SU-DHL-6 (cell line): ENCODE measurements around the gene COX19.
"Not testable (repeated sequence)": the region's sequence is repeated elsewhere in the genome, so short reads cannot be mapped to it uniquely, and the experiment has no call there.

Experiments
- H2AFZ ChIP-seq: fragments of 200-600 bp; sonication (generic); 2 replicates; pipeline ENCODE4 v1.6.1; 2014; ENCODE audit warnings: low read depth, mild to moderate bottlenecking, moderate library complexity, mixed read lengths, antibody characterized with exemption, low read length; ENCODE audit not compliant: severe bottlenecking
- H3F3A ChIP-seq: fragments of 200-600 bp; shearing (Covaris generic); 2 replicates; pipeline ENCODE4 v1.6.0; 2016; ENCODE audit warnings: antibody characterized with exemption, mild to moderate bottlenecking; ENCODE audit not compliant: insufficient read depth
- H3K27ac ChIP-seq: fragments of 200-600 bp; sonication (generic); 2 replicates; pipeline ENCODE4 v1.5.1; 2016; ENCODE audit warnings: low read depth, mild to moderate bottlenecking, low read length, moderate library complexity, mixed read lengths
- H3K27me3 ChIP-seq: fragments of 200-600 bp; sonication (generic), shearing (Covaris generic); 2 replicates; pipeline ENCODE4 v1.6.0; 2014; ENCODE audit warnings: mild to moderate bottlenecking, low read length
- H3K36me3 ChIP-seq: fragments of 200-600 bp; sonication (generic); 2 replicates; pipeline ENCODE4 v1.6.1; 2014; ENCODE audit warnings: mild to moderate bottlenecking, low read length, mixed read lengths
- H3K4me2 ChIP-seq: fragments of 300-600, 200-600 bp; shearing (Covaris generic), sonication (generic); 2 replicates; pipeline ENCODE4 v1.6.0; 2014; ENCODE audit warnings: low read length, low read depth, mild to moderate bottlenecking; ENCODE audit not compliant: poor library complexity, severe bottlenecking
- H3K4me3 ChIP-seq: fragments of 200-600 bp; sonication (generic); 2 replicates; pipeline ENCODE4 v1.5.1; 2014; ENCODE audit warnings: antibody characterized with exemption, low read length, mild to moderate bottlenecking, mixed read lengths; ENCODE audit not compliant: insufficient read depth, poor library complexity, severe bottlenecking
- H3K79me2 ChIP-seq: fragments of 200-600 bp; sonication (generic); 2 replicates; pipeline ENCODE4 v1.6.1; 2014; ENCODE audit warnings: mild to moderate bottlenecking, low read length, moderate library complexity; ENCODE audit not compliant: insufficient read depth
- H3K9ac ChIP-seq: fragments of 200-600 bp; sonication (generic); 2 replicates; pipeline ENCODE4 v1.7.0; 2014; ENCODE audit warnings: mild to moderate bottlenecking, low read length
- H3K9me2 ChIP-seq: fragments of 200-600 bp; sonication (generic); replicated peaks from 2 replicates; pipeline ENCODE4 v1.6.1; 2014; ENCODE audit warnings: low read length; ENCODE audit not compliant: insufficient read depth
- H3K9me3 ChIP-seq: fragments of 200-600 bp; sonication (generic); 2 replicates; pipeline ENCODE4 v1.6.1; 2014; ENCODE audit warnings: low read length, mixed read lengths; ENCODE audit not compliant: insufficient read depth
- H4K20me1 ChIP-seq: fragments of 200-600 bp; sonication (generic); 2 replicates; pipeline ENCODE4 v1.6.1; 2014; ENCODE audit warnings: low read depth, mild to moderate bottlenecking, antibody characterized with exemption, low read length, moderate library complexity, mixed read lengths
- CTCF ChIP-seq: fragments of 200-600 bp; sonication (generic); IDR thresholded peaks from one replicate; pipeline ENCODE4 v1.5.1; 2017; ENCODE audit warnings: antibody characterized with exemption, mild to moderate bottlenecking, low read length, moderate library complexity; ENCODE audit not compliant: insufficient read depth, poor library complexity, severe bottlenecking
- EZH2phosphoT487 ChIP-seq: fragments of 200-600 bp; sonication (generic), shearing (Covaris generic); conservative IDR thresholded peaks from 2 replicates; pipeline ENCODE4 v1.6.1; 2018; ENCODE audit warnings: mild to moderate bottlenecking, antibody characterized with exemption, low read length, moderate library complexity, mixed read lengths

Gene COX19

DNA sequence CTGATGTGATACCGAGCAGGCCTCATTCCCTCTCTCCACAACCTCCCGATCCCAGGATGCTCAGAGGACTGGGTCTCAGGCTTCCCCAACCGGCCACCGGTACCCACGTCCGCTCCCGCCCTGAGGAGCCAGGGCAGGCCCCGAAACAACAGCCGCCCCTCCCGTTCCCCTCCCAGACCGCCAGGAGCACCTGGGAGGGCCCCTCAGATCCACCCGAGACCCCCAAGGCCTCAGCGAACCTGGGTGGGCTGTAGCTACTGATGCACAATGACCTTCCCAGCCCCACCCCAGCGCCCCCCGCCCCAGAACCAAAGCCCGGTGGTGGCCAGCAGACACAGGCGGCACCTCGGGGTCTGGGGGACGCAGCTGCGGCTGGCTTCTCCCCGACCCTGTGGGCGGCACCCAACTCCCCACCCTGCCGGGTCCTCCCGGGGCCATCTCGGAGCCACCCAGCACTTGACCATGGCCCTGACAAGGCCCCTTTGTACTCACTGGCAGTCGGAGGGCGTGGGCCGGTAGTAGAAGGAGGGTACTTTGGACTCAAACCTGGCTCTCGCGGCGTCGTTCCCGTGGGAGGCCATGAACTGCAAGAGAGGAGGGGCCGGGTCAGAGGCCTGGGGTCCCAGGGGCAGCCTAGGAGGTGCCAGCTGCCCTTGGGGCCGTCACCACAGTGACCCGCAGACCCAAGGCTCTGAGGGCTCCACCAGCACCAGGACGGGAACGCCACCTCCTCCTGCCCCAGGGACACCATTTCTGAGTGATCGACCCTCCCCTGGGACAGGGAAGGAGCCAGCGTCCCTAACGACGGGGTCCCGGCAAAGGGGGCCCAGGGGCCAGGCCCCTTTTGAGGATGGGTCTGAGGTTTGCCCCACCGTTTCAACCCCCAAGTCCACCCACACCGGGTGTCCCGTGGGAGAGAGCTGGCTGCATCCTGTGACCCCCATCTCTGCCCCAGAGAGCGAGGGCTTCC is 49.0 kb downstream of the COX19 start:
- Histone ChIP-seq H3K27me3 (no peaks in the 10 kb centered on the region), H3K27ac (no peak overlapping the region), H3K9me2 (no peaks in the 10 kb centered on the region), H3K36me3 (no peaks in the 10 kb centered on the region), H3K79me2 (no peaks in the 10 kb centered on the region), H4K20me1 (no peaks in the 10 kb centered on the region), H3F3A (no peaks in the 10 kb centered on the region), H3K4me3 (no peak overlapping the region), H2AFZ (no peak overlapping the region), H3K4me2 (no peak overlapping the region), H3K9me3 (no peaks in the 10 kb centered on the region), H3K9ac (no peak overlapping the region)
- no peak for TF ChIP-seq CTCF

DNA sequence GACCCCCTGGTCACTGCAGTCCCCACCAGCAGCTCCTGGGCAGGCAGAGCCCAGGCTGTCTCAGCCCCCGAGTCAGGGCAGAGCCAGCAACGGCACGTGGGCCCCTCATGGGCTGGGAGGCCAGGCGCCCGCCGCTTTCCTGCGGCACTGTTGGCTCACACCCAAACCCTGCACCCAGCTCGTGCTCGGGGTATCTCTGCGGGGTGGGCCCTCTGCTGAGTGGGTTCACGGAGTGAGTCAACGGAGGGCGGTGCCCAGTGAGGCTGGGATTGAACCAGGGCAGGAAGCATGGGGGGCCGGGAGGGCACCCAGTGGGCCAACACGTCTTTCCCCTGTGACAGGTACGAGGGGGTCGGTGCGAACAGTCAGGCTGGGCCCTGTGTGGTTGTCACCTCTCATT is 49.7 kb downstream of the COX19 start:
- Histone ChIP-seq H3K9ac (no peak overlapping the region), H3K4me2 (no peak overlapping the region), H3K27me3 (no peaks in the 10 kb centered on the region), H3F3A (no peaks in the 10 kb centered on the region), H3K4me3 (no peak overlapping the region), H3K9me3 (no peaks in the 10 kb centered on the region), H3K36me3 (no peaks in the 10 kb centered on the region), H4K20me1 (no peaks in the 10 kb centered on the region), H3K27ac (no peak overlapping the region), H2AFZ (no peak overlapping the region), H3K79me2 (no peaks in the 10 kb centered on the region), H3K9me2 (no peaks in the 10 kb centered on the region)
- TF ChIP-seq CTCF = no peak
- TF ChIP-seq EZH2phosphoT487 = no peak

DNA sequence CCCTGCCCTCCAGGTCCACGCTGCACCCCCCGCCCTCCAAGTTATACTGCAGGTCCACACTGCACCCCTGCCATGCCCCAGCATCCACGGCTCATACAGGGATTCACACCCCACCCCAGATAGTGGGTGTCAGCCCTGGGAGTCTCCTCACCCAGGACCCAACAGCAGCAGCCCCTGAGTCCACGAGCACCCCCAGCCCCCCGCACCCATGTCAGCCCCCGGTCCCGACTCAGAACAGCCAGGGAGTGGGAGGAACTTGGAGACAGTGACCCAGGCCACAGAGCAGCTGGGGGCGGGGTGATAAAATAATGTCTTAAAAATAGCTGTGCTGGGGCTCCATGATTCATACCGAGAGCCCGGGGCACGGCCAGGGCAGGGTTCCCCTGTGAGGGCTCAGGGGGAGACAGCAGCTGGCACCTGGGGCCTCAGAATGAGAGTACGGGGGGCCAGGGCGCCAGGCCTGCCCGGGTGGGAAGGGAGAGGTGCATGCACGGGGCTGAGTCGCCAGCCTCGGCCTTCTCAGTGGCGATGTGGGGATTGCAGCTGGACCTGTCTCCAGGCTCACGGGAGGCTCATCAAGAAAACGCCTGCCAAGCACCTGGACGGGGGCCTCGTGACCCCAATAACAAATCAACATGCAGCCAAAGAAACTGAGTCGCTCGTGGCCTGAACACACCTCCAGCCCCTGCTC is 50.7 kb downstream of the COX19 start:
- H3K4me3 ChIP-seq = no peak overlapping the region
- no peak overlapping the region for H3K4me2 ChIP-seq
- no peak overlapping the region for H3K9ac ChIP-seq
- H4K20me1 ChIP-seq = no peaks in the 10 kb centered on the region
- H3K79me2 ChIP-seq = no peaks in the 10 kb centered on the region
- H3K27ac ChIP-seq = no peak overlapping the region
- H3F3A ChIP-seq = no peaks in the 10 kb centered on the region
- no peaks in the 10 kb centered on the region for H3K36me3 ChIP-seq
- H3K27me3 ChIP-seq = no peaks in the 10 kb centered on the region
- no peaks in the 10 kb centered on the region for H3K9me2 ChIP-seq
- H2AFZ ChIP-seq = no peak overlapping the region
- TF ChIP-seq EZH2phosphoT487 (no peak), CTCF (no peak)
- no peaks in the 10 kb centered on the region for H3K9me3 ChIP-seq

- H3K9me3 ChIP-seq, H3K27me3 ChIP-seq, H3K4me2 ChIP-seq, H3K36me3 ChIP-seq, H2AFZ ChIP-seq, H3K27ac ChIP-seq, H4K20me1 ChIP-seq, H3K9ac ChIP-seq, H3K9me2 ChIP-seq, H3K79me2 ChIP-seq, H3F3A ChIP-seq, H3K4me3 ChIP-seq: not testable (repeated sequence)
Measured at GRCh38 chr7:924042-924441, 51.3 kb downstream of the COX19 start.
